Activated CD4-positive, alpha-beta T cell treated with anti-CD3 and anti-CD28 coated beads, Interleukin-2, amount 50 U/mL, for 48 hours (primary cell): ENCODE results near the gene C1orf50.
"Not testable (repeated sequence)": the region's sequence is repeated elsewhere in the genome, so short reads cannot be mapped to it uniquely, and the experiment has no call there.

ENCODE experiments used
- DNase-seq, 2 experiments: peaks; one replicate each; pipeline ENCODE4 v3.0.0-alpha.2; 2020

Gene C1orf50

GRCh38 chr1:42766741-42767509, at the start of gene C1orf50, which contains the start of gene P3H1:
Gene C1orf50, plus strand, starts transcription at chr1:42767249. Its CDS starts 63 bp downstream, at chr1:42767312.
Gene P3H1, minus strand, starts transcription at chr1:42767028. Its CDS starts 57 bp downstream, at chr1:42766971.
- peak; percentile 99 to 100 for DNase-seq

GRCh38 chr1:42720868-42721267, 46.2 kb upstream of the C1orf50 start:
- DNase-seq: no peak

- DNase-seq: no peak
Measured at GRCh38 chr1:42721926-42722325, 45.1 kb upstream of the C1orf50 start.

- not testable (repeated sequence) for DNase-seq
Measured at GRCh38 chr1:42722403-42722802, 44.6 kb upstream of the C1orf50 start.

- DNase-seq: no peak
Measured at GRCh38 chr1:42723511-42723910, 43.5 kb upstream of the C1orf50 start.

- DNase-seq: not testable (repeated sequence)
Measured at GRCh38 chr1:42725820-42726219, 41.2 kb upstream of the C1orf50 start.

GRCh38 chr1:42730002-42730401, 37.0 kb upstream of the C1orf50 start:
- no peak for DNase-seq

GRCh38 chr1:42730988-42731387, 36.1 kb upstream of the C1orf50 start:
- DNase-seq: peak; percentile 70 to 79

GRCh38 chr1:42731585-42731984, 35.5 kb upstream of the C1orf50 start:
- DNase-seq: no peak

- DNase-seq: no peak
Measured at GRCh38 chr1:42732126-42732680, 34.8 kb upstream of the C1orf50 start.

GRCh38 chr1:42733415-42734200, 33.4 kb upstream of the C1orf50 start:
- DNase-seq: no peak

GRCh38 chr1:42734201-42735035, 32.6 kb upstream of the C1orf50 start:
- DNase-seq: no peak

GRCh38 chr1:42735056-42735455, 32.0 kb upstream of the C1orf50 start:
- no peak for DNase-seq

GRCh38 chr1:42735477-42736105, 31.5 kb upstream of the C1orf50 start:
- no peak for DNase-seq

GRCh38 chr1:42736152-42736551, 30.9 kb upstream of the C1orf50 start:
- DNase-seq: no peak

- DNase-seq: no peak
Measured at GRCh38 chr1:42736571-42737200, 30.4 kb upstream of the C1orf50 start.

- no peak for DNase-seq
Measured at GRCh38 chr1:42737257-42737656, 29.8 kb upstream of the C1orf50 start.

GRCh38 chr1:42737986-42738677, 28.9 kb upstream of the C1orf50 start:
- DNase-seq: no peak

- no peak for DNase-seq
Measured at GRCh38 chr1:42738678-42739226, 28.3 kb upstream of the C1orf50 start.
